GM04503 (cell line): Measurements from ENCODE around the gene AHRR.
A peak's percentile ranks its signal among the peaks of the same experiment; 100 is the strongest.

Experiments
- DNase-seq: peaks from one replicate; pipeline ENCODE4 v3.0.0-alpha.2; 2012; ENCODE audit warnings: low read depth

The AHRR gene

DNA sequence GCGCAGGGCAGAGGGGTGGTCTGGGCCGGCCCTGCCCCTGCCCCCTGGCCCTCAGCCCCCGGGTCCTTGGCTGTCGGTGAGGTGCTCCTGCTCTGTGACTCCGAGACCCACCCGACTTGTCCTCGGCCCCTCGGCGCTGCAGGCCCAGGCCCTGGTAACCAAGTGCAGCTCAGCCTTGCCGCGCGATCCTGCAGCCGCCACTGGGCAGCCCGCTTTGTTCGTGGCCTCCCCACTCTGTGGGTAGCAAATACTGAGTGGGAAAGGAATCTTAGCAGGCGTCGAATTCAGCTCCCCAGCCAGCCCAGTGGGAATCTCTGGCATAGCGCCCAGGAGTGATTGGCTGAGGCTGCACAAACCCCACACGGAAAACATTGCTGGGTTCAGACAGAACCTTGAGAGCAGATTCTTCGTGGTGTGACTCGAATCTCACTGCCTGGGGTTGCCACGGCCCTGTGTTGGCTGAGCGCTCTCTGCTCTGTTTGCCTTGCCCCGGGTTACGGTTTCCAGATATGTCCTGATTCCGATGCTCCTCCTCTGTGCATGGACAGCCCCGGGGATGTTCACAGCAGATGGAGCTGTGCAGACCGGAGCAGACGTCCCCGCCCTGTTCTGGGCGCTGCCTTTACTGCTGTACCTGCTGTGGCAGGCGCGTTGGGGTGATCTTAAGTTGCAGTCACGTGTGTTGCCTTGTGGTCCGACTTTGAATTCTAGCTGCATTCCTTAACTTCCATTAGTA lies 108.1 kb downstream of the AHRR start:
- DNase-seq, result peak; percentile 65

DNA sequence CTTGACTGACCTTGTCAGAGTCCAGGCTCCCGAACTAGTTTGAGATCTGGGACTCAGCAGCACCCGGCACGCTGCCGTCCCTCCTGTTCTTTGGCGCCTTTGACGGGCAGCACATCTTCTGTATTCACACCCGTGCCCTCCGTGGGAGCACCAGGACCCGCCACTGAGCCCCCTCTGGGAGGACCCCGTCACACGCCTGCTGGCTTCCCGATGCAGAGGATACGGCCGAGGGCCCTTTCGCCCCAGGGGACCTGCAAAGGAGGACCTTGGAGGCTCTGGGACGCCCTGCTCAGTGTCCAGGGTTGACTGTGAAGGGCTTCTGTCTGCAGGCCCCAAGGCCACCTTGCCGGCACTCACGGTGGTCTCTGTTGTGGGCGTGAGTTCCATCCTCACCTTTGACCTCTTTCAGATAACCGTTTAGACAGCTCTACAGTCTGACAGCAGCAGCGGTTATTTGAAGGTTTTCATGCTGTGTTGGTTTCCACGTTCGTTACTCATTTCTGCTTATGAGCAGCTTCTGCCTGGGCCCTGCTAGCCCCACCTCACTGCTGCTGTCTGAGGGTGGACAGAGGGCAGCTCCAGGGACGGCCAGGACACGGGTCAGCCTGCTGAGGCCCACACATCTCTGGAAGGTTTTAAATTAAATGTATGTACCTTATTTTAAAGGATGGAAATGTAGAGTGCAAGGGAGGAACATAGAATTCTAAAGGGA lies 108.9 kb downstream of the AHRR start:
- DNase-seq, result no peak

DNA sequence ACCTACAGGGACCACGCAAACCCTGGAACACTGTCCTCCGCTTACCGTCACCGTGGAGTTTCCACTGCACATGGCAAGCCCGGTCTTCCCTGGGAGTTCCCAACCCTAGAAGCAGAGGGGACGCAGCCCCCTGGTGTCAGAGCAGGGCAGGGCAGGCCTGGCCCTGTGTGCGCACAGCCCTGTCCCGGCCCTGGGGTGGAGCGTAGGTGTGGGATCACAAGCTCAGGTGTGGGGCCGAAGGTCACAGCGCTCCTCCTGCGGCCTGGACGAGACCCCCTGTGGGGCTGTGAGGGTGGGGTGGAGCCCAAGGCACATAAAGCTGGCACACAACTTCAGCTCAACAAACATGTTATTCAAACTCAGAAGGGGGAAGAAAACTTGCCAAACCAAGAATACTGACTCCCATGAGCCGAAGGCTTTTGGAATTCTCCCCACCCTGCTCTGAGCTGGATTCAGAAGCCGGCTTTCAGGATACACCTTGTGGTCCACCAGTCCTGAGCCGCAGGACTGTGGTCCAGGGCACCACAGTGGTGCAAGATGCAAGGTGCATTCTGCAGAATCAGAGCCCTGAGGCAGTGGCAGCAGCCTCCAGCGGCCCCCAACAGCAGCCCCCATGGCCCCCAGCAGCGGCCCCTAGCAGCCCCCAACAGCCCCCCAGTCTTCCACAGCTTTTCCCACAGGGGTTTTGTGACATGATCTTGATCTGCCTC lies 109.6 kb downstream of the AHRR start:
- no peak for DNase-seq

DNA sequence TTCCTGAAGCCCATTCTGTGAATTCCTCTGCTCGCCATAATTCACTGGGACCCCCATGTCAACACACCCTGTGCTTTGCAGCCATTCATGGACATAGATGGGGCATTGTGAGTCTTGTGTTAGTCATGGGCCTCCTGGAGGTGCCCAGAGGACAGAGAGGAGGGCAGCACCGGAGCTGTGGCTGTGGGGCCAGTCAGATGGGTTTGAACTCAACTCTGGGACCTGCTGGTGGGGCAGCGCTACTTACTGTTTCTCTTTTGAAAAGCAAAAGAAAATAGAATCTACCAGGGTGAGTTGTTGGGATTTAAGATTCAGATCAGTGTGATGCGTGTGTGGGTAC lies 110.2 kb downstream of the AHRR start:
- DNase-seq, result no peak

DNA sequence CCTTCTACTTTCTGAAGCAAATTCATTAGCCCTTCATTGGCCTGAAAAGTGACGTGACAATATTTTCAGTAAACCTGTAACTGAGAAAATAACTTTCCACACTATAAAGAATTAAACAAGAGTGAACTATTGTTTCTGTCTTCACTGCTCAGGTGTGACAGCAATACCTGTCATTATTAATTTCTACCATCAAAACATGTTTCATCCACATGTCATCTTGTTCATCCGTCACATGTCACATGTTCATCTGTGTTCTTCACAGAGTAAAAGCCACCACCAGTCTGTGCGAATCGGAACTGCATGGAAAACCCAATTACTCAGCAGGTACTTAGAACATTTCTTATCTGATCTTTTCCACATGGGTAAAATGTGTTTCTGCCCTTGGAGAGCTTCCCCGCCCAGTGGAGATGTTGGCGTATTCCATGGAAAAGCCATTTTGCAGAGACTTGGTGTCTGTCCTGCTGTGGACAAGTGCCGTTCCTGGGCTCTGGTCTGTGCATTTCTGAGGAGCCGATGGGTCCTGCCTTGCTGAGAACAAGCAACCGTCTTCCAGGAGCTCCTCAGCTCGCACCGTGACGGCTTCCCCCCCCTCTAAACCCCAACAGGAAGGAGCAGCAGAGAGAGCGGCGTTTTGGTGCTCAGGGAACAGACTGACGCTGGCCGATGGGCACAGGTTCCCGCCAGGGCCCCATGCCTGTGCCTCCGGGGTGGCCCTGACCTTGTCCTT lies 110.8 kb downstream of the AHRR start:
- DNase-seq, result no peak

DNA sequence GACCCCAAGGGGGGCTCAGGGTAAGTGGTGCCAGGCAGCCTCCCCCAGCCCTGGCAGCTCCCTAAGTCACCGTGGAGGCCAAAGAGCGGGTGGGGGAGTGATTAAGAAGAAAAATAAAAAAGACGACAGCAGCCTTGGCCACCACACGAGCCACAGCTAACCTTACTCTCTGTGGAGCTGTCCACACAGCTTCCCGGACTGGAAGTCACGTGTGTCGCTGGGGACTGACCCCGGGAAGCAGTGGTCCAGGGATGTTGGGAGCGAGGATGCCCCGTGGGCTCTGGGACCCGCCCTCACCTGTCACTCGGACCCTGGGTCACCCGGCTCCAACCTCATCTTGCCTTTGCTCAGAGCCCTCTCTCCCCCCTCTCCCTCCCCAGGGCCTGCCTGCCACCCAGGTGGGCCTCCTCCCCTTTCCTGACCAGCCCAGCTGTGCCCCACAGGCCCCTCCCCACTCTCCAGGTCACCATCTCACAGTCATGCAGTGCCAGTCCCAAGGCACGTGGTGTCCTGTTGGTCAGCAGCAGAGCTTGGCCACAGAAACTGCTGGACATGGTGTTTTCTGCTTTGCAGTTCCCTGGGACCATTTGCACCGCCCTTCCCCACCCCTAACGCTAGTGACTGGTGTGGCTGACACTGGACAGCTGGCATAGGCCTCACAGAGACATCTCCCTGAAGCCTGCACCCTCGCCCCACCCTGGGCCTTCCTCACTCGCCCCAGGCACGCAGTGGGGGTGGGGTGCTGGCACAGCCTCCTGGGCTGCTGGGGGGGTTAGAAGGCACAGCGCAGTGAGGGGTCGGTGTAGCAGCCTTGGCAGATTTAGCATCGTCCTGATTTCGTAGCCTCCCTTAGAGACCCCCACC lies 111.6 kb downstream of the AHRR start:
- no peak for DNase-seq

DNA sequence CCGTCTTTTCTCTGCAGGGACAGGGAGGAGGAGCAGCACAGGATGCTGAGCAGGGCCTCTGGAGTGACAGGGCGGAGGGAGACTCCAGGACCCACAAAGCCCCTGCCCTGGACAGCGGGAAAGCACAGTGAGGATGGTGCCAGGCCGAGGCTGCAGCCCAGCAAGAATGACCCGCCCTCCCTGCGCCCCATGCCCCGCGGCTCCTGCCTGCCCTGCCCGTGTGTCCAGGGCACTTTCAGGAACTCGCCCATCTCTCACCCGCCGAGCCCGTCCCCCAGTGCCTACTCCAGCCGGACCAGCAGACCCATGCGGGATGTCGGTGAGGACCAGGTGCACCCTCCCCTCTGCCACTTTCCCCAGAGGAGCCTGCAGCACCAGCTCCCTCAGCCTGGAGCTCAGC lies 112.3 kb downstream of the AHRR start:
- no peak for DNase-seq

DNA sequence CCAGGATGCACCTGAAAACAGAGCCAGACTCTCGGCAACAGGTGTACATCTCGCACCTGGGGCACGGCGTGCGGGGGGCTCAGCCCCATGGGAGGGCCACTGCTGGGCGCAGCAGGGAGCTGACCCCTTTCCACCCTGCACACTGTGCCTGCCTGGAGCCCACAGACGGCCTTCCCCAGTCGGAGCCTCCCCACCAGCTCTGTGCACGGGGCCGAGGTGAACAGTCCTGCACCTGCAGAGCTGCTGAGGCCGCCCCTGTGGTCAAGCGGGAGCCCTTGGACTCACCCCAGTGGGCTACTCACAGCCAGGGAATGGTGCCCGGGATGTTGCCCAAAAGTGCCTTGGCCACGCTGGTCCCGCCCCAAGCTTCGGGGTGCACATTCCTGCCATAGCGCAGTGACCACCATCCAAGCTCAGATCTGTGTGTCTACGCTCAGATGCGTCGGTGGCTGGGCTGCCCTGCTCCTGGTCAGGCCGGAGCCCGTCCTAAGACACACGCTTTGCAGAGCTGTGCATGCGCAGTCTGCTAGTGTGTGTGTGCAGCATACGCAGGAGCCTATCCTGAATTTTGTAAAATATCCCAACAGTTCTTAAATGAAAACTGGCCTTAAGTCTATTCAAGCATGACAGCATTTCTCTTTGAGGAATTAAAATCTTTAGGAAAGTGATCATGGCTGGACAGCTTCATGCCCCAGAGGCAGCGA lies 113.1 kb downstream of the AHRR start:
- DNase-seq, result no peak

DNA sequence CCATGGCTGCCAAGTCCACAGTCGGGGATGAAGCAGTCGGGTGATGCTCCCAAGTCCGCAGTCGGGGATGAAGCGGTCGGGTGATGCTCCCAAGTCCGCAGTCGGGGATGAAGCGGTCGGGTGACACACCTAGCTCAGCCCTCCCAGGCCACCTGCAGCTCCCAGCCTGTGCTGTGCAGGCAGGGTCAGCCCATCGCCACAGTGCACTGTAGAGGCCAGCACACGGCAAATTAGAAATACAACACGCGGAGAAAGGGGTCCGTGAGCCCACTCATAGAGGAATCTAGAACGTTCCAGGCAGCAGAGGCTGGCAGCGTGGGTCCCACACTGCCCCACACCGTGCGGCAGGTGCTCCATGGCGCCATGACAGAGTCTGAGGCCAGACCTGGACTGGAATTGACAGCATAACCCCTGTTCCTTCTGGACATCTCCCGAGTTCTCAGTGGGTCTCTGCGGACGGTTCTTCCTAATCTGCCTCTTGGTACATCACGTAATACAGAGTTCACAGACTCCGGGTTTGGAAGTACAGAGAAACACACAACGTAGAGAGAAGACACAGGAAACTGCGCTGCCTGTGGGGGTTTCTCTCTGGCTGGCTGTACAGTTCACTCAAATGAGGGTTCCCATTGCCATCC lies 113.8 kb downstream of the AHRR start:
- DNase-seq, result no peak

DNA sequence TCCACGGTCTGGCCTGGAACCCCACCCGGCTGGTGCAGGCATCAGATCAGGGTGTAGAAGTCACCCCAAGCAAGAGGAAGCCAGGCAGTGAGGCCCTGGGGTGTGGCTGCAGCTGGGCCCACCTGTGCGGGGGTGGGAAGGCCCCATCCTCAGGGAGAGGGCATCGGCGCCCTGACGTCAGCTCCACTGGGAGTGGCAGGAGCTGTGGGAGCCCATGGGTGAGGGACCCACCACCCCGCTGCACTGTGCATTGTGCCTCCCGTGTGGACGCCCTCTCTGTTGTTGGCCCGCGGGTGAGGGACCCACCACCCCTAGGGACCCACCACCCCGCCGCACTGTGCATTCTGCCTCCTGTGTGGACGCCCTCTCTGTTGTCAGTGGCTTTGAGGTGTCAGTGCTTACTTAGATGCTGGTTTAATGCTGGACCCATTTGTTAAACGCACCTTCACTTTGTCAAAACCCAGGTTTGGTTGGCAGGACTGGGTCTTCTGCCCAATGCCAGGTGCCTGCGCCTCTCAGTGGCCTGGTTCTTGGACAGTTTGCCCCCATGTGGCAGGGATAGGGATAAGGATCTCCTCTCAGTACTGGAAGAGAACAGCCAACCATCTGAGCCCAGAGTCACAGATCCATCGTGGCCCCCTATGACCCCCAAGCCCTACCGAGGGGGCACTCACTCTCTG lies 114.6 kb downstream of the AHRR start:
- DNase-seq, result no peak

DNA sequence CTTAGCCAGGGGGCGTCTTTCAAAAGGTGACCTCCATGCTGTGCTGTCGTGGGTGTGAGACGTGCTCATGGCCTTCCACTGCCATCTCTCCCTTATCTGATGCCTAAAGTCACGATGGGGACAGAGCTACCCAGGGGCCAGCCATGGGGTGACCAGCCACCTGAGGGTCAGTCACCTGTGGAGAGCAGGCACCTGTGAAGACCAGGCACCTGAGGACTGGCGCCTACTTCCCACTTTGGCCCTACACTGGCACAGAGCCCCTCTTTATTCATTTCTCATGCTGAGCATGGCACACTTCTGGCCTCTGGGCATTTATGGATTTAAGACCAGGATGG lies 115.1 kb downstream of the AHRR start:
- no peak for DNase-seq

DNA sequence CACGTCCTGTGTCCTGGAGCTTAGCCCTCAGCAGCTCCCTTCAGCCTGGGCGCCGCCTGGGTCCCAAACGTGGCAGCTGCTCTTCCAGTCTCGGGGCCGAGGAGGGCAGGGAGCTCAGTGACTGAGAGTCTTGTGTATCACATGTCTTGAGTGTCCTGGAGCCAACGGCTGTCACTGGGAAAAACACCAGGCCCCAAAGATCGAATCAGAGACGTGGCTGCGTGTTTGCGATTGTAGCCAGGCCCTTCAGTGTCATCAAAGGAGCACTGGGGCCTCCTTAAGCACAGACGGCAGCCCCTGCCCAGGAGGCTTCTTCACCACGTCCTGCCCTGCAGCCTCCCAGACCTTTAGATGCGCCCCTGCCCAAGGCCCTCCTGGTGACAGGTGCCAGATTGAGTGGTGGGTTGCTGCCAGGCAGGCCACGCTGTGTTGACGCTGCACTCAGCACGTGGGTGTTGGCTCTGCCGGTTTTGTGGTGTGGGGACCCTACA lies 115.8 kb downstream of the AHRR start:
- DNase-seq, result no peak

DNA sequence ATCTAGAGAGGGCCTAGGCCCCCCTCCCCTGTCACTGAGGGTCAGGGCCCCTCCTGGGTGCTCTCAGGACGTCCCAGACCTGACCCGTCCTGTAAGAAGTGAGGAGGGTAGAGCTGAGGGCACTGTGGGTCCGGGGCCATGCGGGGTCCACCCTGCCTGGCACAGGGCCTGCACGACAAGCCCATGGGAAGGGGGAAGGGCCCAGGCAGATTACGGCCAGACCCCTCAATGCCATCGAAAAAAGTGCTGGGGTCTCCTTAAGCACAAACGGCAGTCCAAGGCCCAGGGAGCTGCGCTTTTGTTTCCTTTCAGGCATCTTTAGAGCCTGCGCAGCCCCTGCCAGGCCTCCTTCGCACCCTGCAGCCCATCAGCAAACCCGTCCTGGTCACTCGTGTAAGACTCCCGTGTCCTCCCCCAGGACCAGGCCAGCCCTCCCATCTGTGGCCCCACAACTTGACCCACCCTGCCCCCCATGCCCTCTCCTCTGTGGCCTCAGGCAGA lies 117.0 kb downstream of the AHRR start:
- no peak for DNase-seq

DNA sequence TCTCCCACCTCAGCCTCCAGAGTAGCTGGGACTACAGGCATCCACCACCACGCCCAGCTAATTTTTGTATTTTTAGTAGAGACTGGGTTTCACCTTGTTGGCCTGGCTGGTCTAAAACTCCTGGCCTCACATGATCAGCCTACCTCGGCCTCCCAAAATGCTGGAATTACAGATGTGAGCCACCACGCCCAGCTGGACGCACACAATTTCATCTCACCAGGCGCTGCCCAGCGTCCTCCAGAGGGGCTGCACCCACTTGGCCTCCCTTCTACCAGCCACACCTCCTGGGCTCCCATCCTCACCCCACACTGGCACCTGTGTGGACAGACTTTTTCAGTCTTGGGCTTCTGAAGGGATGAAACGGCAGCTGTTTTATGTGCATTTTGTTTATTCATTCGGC lies 117.7 kb downstream of the AHRR start:
- no peak for DNase-seq

DNA sequence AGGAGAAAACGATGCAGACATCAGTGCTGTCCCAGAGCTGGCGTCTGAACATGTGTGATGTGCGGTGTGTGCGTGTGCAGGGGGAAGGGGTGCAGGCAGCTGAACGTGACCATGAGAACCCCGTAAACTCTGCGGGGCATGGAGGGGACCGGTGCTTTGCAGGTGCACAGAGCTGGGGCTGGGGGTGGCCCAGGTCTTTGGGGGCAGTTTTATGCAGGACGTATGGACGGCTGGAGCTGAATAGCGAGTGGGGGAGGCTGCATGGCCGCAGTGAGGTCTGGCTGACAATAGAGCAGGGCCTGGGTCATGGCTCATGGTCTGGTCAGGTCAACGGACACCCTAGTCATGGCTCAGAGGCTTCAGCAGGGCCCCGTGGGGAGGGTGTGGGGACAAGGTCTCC lies 118.1 kb downstream of the AHRR start:
- DNase-seq, result no peak

DNA sequence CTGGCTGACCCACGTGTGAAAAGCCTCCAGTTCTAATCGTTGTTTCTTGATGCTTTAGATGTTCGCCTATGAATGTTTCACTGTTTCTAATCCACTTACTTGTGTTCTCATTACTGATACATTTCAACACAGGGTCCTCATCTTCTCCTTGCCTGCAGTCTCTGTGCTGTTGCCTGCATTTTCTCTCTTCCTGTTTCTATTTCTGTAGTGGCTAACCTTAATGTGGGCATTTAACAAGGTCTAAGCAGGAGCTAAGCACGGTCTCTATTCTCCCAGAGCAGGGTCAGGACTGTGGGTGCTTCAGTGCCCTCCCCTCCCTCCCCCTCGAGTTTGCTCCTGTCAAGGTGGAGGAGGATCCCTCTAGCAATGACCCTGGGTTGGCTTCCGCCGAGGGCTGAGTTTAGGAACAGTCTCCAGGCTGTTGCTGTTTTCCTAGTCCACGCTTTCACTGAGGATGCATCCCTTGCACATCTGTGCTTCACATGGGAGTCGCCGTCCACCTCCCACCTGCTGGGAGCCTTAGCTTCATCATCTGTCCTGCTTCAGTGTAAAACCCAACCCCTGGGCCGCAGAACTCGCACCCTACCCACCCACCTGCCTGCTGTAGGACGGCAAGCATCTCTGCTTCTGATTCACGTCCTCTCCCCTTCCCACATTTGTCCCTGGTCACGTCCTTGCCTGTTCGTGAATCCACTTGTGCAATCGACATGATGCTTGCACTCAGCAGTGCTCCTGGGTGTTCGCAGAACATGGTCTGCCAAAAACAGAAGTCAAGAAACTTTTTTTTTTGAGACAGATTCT lies 119.1 kb downstream of the AHRR start:
- DNase-seq, result no peak

DNA sequence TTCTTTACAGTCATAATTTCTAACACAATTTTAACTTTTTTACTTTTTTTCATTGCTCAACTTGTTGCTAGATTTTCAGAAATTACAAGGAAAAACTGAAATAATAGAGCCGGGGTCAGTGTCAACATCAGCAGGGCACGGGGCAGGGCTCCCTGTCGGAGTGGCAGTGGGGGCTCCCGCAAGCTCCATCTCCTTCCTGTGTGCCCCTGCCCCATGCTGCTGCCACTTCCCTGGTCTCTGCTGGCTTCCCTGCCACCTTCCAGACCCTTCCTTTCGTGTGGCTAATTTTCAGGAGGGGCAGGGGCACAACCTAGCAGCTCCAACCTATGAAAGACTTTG lies 120.5 kb downstream of the AHRR start:
- DNase-seq, result no peak

DNA sequence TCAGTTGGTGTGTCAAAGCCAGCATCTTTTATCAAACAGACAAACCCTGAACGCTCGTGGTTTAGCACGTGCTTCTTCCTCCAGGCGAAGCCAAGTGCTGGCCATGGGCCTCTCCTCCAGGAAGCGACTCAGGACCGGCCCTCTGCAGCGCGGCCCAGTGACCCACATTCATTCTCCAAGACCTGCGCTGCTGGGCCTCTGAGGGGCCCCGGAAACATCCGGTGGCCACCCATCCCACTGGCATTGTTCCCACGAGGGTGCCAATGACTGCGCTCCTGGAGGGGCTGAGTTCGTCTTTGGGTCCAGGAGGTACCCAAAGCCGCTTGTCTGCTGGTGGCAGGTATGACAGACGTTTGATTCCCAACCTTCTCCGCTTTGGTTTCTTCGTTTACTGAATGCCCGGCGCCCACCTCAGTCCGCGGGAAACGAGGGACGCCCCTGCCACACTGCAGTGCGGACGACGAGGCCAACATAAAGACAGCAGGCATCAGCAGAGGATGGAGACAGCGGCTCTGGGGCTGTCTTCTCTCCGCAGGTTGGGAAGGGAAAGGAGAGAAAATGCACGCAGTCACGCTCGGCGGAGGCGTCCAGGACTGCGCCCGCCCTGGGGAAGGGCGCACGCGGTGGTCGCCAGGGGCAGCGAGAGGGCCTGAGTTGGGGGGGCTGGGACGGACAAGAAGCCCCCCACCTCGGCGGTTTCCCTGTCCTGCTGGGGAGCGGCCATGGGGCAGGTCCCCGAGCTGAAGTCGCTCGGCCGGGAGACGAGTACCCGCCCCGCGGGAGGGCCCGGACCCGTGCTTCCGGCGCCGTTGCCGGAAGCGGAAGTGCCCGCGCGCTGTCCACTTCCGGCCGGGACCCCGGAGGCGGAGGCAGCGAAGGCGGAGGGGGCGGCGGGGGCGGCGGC lies 121.1 kb downstream of the AHRR start, which contains the start of gene EXOC3:
TSS of gene EXOC3 (plus strand) at position 842 of the 904 bp plus-strand sequence. CDS start 3,030 bp downstream, outside the sequence.
- DNase-seq, result no peak
